HEK293T (cell line): ENCODE measurements around the gene CLCA1.

ENCODE experiments used
- CTCF ChIA-PET: fragments of 350-600 bp; formaldehyde crosslinking; extraction: SDS; loops from one replicate; lab custom pipeline; 2021; ENCODE audit warnings: antibody characterized with exemption, inconsistent platforms; lab: Yijun Ruan, JAX
- POLR2A ChIA-PET: fragments of 350-600 bp; formaldehyde crosslinking; extraction: SDS; loops from one replicate; lab custom pipeline; 2020; ENCODE audit warnings: antibody characterized with exemption, inconsistent platforms; lab: Yijun Ruan, JAX
- DNase-seq: peaks from one replicate; pipeline ENCODE4 v3.0.0; 2012; ENCODE audit warnings: mixed read lengths; ENCODE audit errors: extremely low spot score
- ARNT ChIP-seq: fragments of 450-650 bp; IDR thresholded peaks from 2 replicates; pipeline ENCODE4 v1.6.1; 2017; ENCODE audit warnings: mild to moderate bottlenecking
- BHLHE40 ChIP-seq: fragments of 450-650 bp; IDR thresholded peaks from 2 replicates; pipeline ENCODE4 v1.6.1; 2016; ENCODE audit warnings: mild to moderate bottlenecking, moderate library complexity, borderline replicate concordance
- CTBP1 ChIP-seq: fragments of 450-650 bp; IDR thresholded peaks from 2 replicates; pipeline ENCODE4 v1.6.1; 2016; ENCODE audit warnings: borderline replicate concordance
- ELF4 ChIP-seq: fragments of 450-650 bp; IDR thresholded peaks from 2 replicates; pipeline ENCODE4 v1.6.1; 2017; ENCODE audit warnings: antibody characterized with exemption
- FOXA1 ChIP-seq: fragments of 450-650 bp; IDR thresholded peaks from 2 replicates; pipeline ENCODE4 v1.6.1; 2016; ENCODE audit warnings: mild to moderate bottlenecking
- FOXK2 ChIP-seq: fragments of 450-650 bp; IDR thresholded peaks from 2 replicates; pipeline ENCODE4 v1.6.1; 2016; ENCODE audit warnings: mild to moderate bottlenecking
- FOXM1 ChIP-seq: fragments of 450-650 bp; IDR thresholded peaks from 2 replicates; pipeline ENCODE4 v1.6.1; 2017; ENCODE audit warnings: mild to moderate bottlenecking, borderline replicate concordance
- HDGF ChIP-seq: fragments of 450-650 bp; IDR thresholded peaks from 2 replicates; pipeline ENCODE4 v1.6.1; 2017; ENCODE audit warnings: antibody characterized with exemption, borderline replicate concordance
- L3MBTL2 ChIP-seq: fragments of 450-650 bp; conservative IDR thresholded peaks from 2 replicates; pipeline ENCODE4 v1.6.1; 2016; ENCODE audit warnings: mild to moderate bottlenecking
- LEF1 ChIP-seq: fragments of 450-650 bp; IDR thresholded peaks from 2 replicates; pipeline ENCODE4 v1.6.1; 2017; ENCODE audit warnings: mild to moderate bottlenecking, borderline replicate concordance
- NFRKB ChIP-seq: fragments of 450-650 bp; IDR thresholded peaks from 2 replicates; pipeline ENCODE4 v1.6.1; 2016; ENCODE audit warnings: mild to moderate bottlenecking, moderate library complexity
- SP1 ChIP-seq: fragments of 450-650 bp; IDR thresholded peaks from 2 replicates; pipeline ENCODE4 v1.6.1; 2017
- SUZ12 ChIP-seq: fragments of 450-650 bp; IDR thresholded peaks from 2 replicates; pipeline ENCODE4 v1.6.1; 2016; ENCODE audit warnings: mild to moderate bottlenecking
- TARDBP ChIP-seq: fragments of 450-650 bp; IDR thresholded peaks from 2 replicates; pipeline ENCODE4 v1.6.1; 2016
- ZNF384 ChIP-seq: fragments of 450-650 bp; IDR thresholded peaks from 2 replicates; pipeline ENCODE4 v1.6.1; 2016
- TF ChIP-seq, protein P1 (sequence below): fragments of 450-650 bp; IDR thresholded peaks from 2 replicates; pipeline ENCODE4 v1.6.1; 2016

Gene CLCA1

DNA sequence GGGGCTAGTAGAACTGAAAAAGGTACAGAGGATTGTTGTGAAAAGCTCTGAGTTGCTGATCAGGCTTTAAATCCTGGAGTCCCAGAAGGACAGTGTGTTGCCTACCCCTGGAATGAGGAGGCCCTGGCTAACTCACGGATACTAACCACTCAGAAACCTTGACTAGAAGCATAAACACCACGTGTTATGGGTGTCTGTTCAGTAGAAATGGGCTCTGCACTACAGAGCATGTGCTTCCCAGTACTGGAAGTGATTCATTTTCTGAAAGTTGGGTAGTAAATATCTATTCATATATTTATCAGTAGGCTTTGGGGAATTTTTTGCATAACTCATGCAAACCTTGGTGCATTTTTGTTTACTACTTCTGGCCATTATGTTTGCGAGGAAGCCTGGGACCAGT lies 15.1 kb upstream of the CLCA1 start:
- POLR2A ChIA-PET, result no interaction called here
- TF ChIP-seq L3MBTL2 (no peak), SP1 (no peak), HDGF (no peak), TARDBP (no peak)
- DNase-seq, result no peak
- CTCF ChIA-PET, result no interaction called here

DNA sequence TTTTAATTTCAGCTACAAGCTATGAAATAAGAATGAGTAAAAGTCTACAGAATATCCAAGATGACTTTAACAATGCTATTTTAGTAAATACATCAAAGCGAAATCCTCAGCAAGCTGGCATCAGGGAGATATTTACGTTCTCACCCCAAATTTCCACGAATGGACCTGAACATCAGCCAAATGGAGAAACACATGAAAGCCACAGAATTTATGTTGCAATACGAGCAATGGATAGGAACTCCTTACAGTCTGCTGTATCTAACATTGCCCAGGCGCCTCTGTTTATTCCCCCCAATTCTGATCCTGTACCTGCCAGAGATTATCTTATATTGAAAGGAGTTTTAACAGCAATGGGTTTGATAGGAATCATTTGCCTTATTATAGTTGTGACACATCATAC lies 13.7 kb upstream of the CLCA1 start:
- POLR2A ChIA-PET, result no interaction called here
- CTCF ChIA-PET, result no interaction called here
- DNase-seq, result no peak
- TF ChIP-seq FOXA1 (no peak), SP1 (no peak), ARNT (no peak), CTBP1 (no peak), NFRKB (no peak), SUZ12 (no peak), FOXK2 (no peak), HDGF (no peak), FOXM1 (no peak), L3MBTL2 (no peak)
- TF ChIP-seq, protein P1, sequence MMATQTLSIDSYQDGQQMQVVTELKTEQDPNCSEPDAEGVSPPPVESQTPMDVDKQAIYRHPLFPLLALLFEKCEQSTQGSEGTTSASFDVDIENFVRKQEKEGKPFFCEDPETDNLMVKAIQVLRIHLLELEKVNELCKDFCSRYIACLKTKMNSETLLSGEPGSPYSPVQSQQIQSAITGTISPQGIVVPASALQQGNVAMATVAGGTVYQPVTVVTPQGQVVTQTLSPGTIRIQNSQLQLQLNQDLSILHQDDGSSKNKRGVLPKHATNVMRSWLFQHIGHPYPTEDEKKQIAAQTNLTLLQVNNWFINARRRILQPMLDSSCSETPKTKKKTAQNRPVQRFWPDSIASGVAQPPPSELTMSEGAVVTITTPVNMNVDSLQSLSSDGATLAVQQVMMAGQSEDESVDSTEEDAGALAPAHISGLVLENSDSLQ, result no peak

GRCh38 chr1:86460998-86461397 lies 7.7 kb upstream of the CLCA1 start:
- CTCF ChIA-PET, result interaction anchor here (1.1 kb wide), 1 partner anchor 13 kb away, joined by 5 read pairs; no protein-coding TSS in a partner anchor
- TF ChIP-seq NFRKB, result no peak
- TF ChIP-seq, protein P1, result no peak
- TF ChIP-seq ZNF384, result no peak
- TF ChIP-seq L3MBTL2, result no peak
- TF ChIP-seq ELF4, result no peak
- no peak for TF ChIP-seq ARNT
- TF ChIP-seq CTBP1, result no peak
- TF ChIP-seq FOXM1, result no peak
- no peak for TF ChIP-seq HDGF
- no peak for TF ChIP-seq FOXK2
- no peak for TF ChIP-seq TARDBP
- TF ChIP-seq FOXA1, result no peak
- no peak for TF ChIP-seq SP1
- POLR2A ChIA-PET, result interaction anchor here (0.5 kb wide), 1 partner anchor 9 kb away, joined by 3 read pairs; no protein-coding TSS in a partner anchor
- DNase-seq, result no peak

- ChIA-PET CTCF (interaction anchor here (1.1 kb wide), 1 partner anchor 12 kb away, joined by 5 read pairs; no protein-coding TSS in a partner anchor), POLR2A (interaction anchor here (0.5 kb wide), 1 partner anchor 10 kb away, joined by 3 read pairs; no protein-coding TSS in a partner anchor)
- no peak for TF ChIP-seq BHLHE40
- no peak for TF ChIP-seq FOXM1
- no peak for TF ChIP-seq ELF4
- TF ChIP-seq, protein P1, result no peak
- TF ChIP-seq FOXA1, result no peak
- no peak for TF ChIP-seq HDGF
- TF ChIP-seq SP1, result no peak
- TF ChIP-seq NFRKB, result no peak
- TF ChIP-seq TARDBP, result no peak
- TF ChIP-seq CTBP1, result no peak
- no peak for TF ChIP-seq L3MBTL2
- no peak for TF ChIP-seq ZNF384
- no peak for TF ChIP-seq SUZ12
- TF ChIP-seq FOXK2, result no peak
- DNase-seq, result no peak
These were observed 7.2 kb upstream of the CLCA1 start for GRCh38 chr1:86461482-86461881.

DNA sequence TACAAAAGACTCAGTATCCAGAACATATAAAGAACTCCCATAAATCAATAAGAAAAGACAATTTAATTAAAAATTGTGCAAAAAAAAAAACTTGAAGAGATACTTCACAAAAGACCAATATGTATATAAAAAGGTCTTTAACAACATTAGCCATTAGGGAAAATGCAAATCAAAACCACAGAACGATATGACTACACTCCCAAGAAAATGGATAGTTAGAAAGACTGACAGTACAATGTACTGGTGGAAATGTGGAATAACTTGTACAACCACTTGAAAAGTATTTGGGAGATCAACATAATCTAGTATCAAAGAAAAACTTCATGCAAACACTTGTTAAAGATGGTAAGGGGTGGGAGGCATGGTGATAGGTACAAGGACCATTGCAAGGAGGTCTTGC lies 3.9 kb upstream of the CLCA1 start:
- TF ChIP-seq FOXA1 (no peak), NFRKB (no peak), SUZ12 (no peak), TARDBP (no peak), L3MBTL2 (no peak), HDGF (no peak), CTBP1 (no peak), SP1 (no peak), ARNT (no peak), FOXK2 (no peak), ELF4 (no peak), ZNF384 (no peak), LEF1 (no peak), BHLHE40 (no peak), FOXM1 (no peak)
- TF ChIP-seq, protein P1, result no peak
- ChIA-PET POLR2A (no interaction called here), CTCF (no interaction called here)
- no peak for DNase-seq
